Left lung (tissue), 10 donors: ENCODE results near the gene BAIAP2. TPM values are rescaled to one million over a fixed set of nuclear protein-coding genes. Genes with fewer than 3 reads are reported as not detected.

ENCODE experiments used
- ATAC-seq: fragments of 200-7000 bp; cut with Tn5 transposase; one replicate; pipeline ENCODE4 v1.9.1; 2020; ENCODE audit warnings: moderate library complexity
- DNase-seq, 4 donors: peaks; one replicate each; pipeline ENCODE4 v3.0.0-alpha.2; 2013 to 2020
- H3K27ac ChIP-seq, 2 donors: fragments of 200-600 bp; sonication (generic) in 1 of 2; one replicate each; pipeline versions ENCODE4 v1.5.0 to v1.8.0; 2020 to 2021
- H3K27me3 ChIP-seq, 2 donors: fragments of 200-600 bp; sonication (generic) in 1 of 2; one replicate each; pipeline versions ENCODE4 v1.5.0 to v1.8.0; 2020 to 2021
- H3K36me3 ChIP-seq, 2 donors: fragments of 200-600 bp; sonication (generic) in 1 of 2; one replicate each; pipeline versions ENCODE4 v1.5.0 to v1.8.0; 2020 to 2021
- H3K4me1 ChIP-seq, 2 donors: fragments of 200-600 bp; one replicate each; pipeline ENCODE4 v1.8.0; 2021
- H3K4me3 ChIP-seq, 2 donors: fragments of 200-600 bp; sonication (generic) in 1 of 2; one replicate each; pipeline versions ENCODE4 v1.5.0 to v1.8.0; 2020 to 2021; ENCODE audit warnings: mild to moderate bottlenecking in 1 of 2
- H3K9me3 ChIP-seq, 2 donors: fragments of 200-600 bp; sonication (generic) in 1 of 2; one replicate each; pipeline versions ENCODE4 v1.5.0 to v1.8.0; 2020 to 2021
- intact Hi-C, 2 donors: fragments of 100-400 bp; cut with DNase I; formaldehyde crosslinking; loops; one replicate each; pipeline versions ENCODE4 v1.11.2 to v1.14.2; 2022
- polyA plus RNA-seq, 6 donors: library from polyadenylated mRNA; unstranded; fragments of 120-200 nt; gene quantifications; one replicate each; pipeline ENCODE4 v1.2.1, GENCODE V29; 2013; ENCODE audit not compliant: insufficient read length in 6 of 6
- total RNA-seq, 2 donors: library from RNA; stranded (reverse); fragmentation: NEBNext Ultra II Directional; extraction: Animal tissue kit (Norgen Biotek cat#: 25700); gene quantifications; one replicate each; pipeline ENCODE4 v1.2.1, GENCODE V29; 2021
- TF ChIP-seq, protein P1 (sequence below), 2 donors: fragments of 200-600 bp; sonication (generic) in 1 of 2; IDR thresholded peaks; one replicate each; pipeline versions ENCODE4 v1.5.0 to v1.8.0; 2021; ENCODE audit warnings: antibody characterized with exemption in 2 of 2
- donor health status: DM: no; HTN: yes; CAD: no.
- donor health status: DM: no; HTN: no; CAD: no.

BAIAP2 gene
- total and polyA plus RNA-seq, 8 donors = 40.9 to 135 (median 52.6) TPM

DNA sequence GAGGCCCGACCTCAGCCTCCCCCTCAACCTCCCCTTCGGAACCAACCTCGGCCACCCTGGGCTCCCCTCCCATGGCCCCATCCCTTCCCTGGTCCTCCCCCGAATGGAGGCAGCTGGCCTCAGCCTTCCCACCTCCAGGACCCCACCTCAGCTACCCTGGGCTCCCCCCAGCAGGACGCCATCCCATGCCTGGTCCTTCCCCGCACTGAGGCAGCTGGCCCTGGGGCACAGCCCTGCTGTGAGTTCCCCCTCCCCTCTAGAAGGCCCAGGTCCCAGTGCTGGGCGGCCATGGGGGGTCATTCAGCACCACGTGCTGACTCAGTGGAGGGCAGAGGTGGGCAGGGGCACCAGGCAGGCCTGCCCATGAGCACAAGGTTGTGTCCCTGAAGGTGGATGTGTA, 101.4 kb downstream of the BAIAP2 start:
- intact Hi-C loops = no loop called here
- DNase-seq = no peak

DNA sequence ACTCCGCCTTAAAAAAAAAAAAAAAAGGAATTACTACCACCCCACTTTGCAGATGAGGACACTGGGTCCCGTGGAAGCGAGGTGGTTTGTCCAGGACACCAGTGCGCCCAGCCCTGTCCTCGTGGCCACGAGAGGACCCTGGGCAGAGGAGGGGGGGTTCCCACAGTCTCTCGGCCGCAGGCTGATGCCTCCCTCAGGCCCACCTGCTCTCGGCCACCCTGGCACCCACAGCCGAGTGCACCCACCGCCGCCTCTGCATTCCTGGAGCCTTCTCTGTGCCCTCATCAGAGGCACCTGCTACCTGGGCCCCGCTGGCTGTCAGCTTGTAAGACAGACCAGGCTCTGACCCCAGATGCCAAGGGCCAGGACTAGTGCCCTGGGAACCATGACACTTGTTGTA, 102.3 kb downstream of the BAIAP2 start:
- TF ChIP-seq, protein P1, sequence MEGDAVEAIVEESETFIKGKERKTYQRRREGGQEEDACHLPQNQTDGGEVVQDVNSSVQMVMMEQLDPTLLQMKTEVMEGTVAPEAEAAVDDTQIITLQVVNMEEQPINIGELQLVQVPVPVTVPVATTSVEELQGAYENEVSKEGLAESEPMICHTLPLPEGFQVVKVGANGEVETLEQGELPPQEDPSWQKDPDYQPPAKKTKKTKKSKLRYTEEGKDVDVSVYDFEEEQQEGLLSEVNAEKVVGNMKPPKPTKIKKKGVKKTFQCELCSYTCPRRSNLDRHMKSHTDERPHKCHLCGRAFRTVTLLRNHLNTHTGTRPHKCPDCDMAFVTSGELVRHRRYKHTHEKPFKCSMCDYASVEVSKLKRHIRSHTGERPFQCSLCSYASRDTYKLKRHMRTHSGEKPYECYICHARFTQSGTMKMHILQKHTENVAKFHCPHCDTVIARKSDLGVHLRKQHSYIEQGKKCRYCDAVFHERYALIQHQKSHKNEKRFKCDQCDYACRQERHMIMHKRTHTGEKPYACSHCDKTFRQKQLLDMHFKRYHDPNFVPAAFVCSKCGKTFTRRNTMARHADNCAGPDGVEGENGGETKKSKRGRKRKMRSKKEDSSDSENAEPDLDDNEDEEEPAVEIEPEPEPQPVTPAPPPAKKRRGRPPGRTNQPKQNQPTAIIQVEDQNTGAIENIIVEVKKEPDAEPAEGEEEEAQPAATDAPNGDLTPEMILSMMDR (IDR thresholded peaks at IDR 0.05) = no peak
- H3K4me3 ChIP-seq = no peak overlapping the region
- no peak for ATAC-seq
- no peak for DNase-seq
- no peaks in the 10 kb centered on the region for H3K9me3 ChIP-seq
- H3K4me1 ChIP-seq = peaks cover 0 to 4% of the 10 kb centered on the region in 2 donors
- H3K27ac ChIP-seq = no peak overlapping the region
- no peaks in the 10 kb centered on the region for H3K27me3 ChIP-seq
- no peaks in the 10 kb centered on the region for H3K36me3 ChIP-seq
- intact Hi-C loops = no loop called here

More for the DNA sequence above, 101.4 kb downstream of the BAIAP2 start:
- Histone ChIP-seq H3K36me3 (no peaks in the 10 kb centered on the region), H3K4me1 (no peaks in the 10 kb centered on the region), H3K27me3 (no peaks in the 10 kb centered on the region), H3K9me3 (no peaks in the 10 kb centered on the region), H3K4me3 (no peak overlapping the region), H3K27ac (no peak overlapping the region)
- ATAC-seq = no peak
- TF ChIP-seq, protein P1 (IDR thresholded peaks at IDR 0.05) = no peak

DNA sequence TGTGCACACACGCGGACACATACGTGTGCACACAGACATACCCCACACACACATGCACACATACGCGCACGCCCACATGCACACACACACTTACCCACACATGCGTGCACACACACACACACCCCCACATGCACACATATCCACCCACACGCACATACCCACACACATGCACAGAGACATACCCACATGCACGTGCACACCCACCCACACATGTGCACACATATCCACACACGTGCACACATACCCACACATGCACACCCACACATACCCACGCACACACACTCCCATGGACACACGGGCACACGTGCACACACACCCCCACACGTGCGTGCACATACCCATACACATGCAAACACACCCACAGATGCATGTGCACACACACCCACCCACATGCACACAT, 103.1 kb downstream of the BAIAP2 start:
- DNase-seq = no peak
- H3K4me1 ChIP-seq = peaks cover 5 to 12% of the 10 kb centered on the region in 2 donors
- no peak for ATAC-seq

DNA sequence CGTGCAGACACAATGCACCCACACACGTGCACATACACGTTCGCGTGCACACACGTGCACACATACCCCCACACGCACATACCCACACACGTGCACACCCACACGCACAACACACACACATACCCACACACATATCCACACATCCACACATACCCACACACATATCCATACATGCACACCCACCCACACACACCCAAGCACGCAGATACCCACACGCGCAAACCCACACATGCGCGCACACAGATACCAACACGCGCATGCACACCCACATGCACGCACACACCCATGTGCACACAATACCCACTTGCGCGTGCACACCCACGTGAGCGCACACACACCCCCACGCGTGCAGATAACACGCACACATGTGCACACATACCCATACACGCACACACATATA, 103.5 kb downstream of the BAIAP2 start:
- Histone ChIP-seq H3K4me1 (peaks cover 6 to 16% of the 10 kb centered on the region in 2 donors), H3K27ac (no peak overlapping the region), H3K9me3 (no peaks in the 10 kb centered on the region), H3K36me3 (no peaks in the 10 kb centered on the region), H3K27me3 (no peaks in the 10 kb centered on the region), H3K4me3 (no peak overlapping the region)
- ATAC-seq (no peak), DNase-seq (no peak)
- TF ChIP-seq, protein P1 (IDR thresholded peaks at IDR 0.05) = no peak
- intact Hi-C loops = no loop called here

More for the DNA sequence above, 103.1 kb downstream of the BAIAP2 start:
- Histone ChIP-seq H3K4me3 (no peak overlapping the region), H3K36me3 (no peaks in the 10 kb centered on the region), H3K9me3 (no peaks in the 10 kb centered on the region), H3K27ac (no peak overlapping the region), H3K27me3 (no peaks in the 10 kb centered on the region)
- TF ChIP-seq, protein P1 (IDR thresholded peaks at IDR 0.05) = no peak
- intact Hi-C loops = no loop called here

DNA sequence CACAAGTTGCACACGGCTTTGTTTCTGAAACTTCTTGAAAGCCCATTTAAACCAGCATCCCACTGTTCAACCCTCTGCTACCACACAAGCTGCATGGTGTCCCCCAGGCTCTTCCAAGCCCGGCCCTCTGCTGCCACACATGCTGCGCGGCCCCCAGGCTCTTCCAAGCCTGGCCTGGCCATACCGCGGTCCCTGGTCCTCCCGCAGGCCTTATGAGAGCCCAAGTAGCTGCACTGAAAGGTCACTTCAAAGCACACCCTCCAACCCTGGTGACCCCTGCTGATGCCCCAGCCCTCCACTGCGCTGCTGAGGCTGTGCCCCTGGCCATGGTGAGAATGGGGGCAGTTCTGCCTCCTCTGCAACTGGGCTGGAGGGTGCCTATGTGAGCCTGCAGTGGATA, 104.5 kb downstream of the BAIAP2 start:
- Histone ChIP-seq H3K36me3 (no peaks in the 10 kb centered on the region), H3K9me3 (no peaks in the 10 kb centered on the region), H3K27me3 (no peaks in the 10 kb centered on the region), H3K4me1 (peaks cover 6 to 17% of the 10 kb centered on the region in 2 donors), H3K4me3 (no peak overlapping the region), H3K27ac (no peak overlapping the region)
- ATAC-seq = no peak
- TF ChIP-seq, protein P1 (IDR thresholded peaks at IDR 0.05) = no peak
- DNase-seq = no peak
- intact Hi-C loops = no loop called here
